ENCODE results near the gene WDFY3.

Gene WDFY3

GRCh38 chr4:84803720-84804119 lies 162.8 kb downstream of the WDFY3 start:
- Histone ChIP-seq H3K4me2 (ENCODE audit: low read length) (no peak overlapping the region), H2AFZ (ENCODE audit: low read length) (no peak overlapping the region), H3K9ac (ENCODE audit: low read length) (no peak overlapping the region), H3K79me2 (ENCODE audit: insufficient read depth, low read length) (no peaks in the 10 kb centered on the region), H3K9me2 (ENCODE audit: low read depth, low read length) (no peaks in the 10 kb centered on the region), H4K20me1 (ENCODE audit: insufficient read depth, low read length) (no peaks in the 10 kb centered on the region), H3K27me3 (ENCODE audit: insufficient read depth, low read length) (peaks cover 4% of the 10 kb centered on the region; the same call in 1 of the 2 replicates), H3K36me3 (ENCODE audit: insufficient read depth, low read length) (no peaks in the 10 kb centered on the region), H3K4me3 (ENCODE audit: low read depth, low read length, poor library complexity, severe bottlenecking) (no peak overlapping the region), H3K9me3 (ENCODE audit: low read length) (no peaks in the 10 kb centered on the region), H3F3A (ENCODE audit: insufficient read depth, low read length) (no peaks in the 10 kb centered on the region), H3K27ac (ENCODE audit: low read depth, low read length, poor library complexity, severe bottlenecking) (no peak overlapping the region), H3K4me1 (ENCODE audit: insufficient read depth, low read length, severe bottlenecking) (no peaks in the 10 kb centered on the region)
- TF ChIP-seq EZH2 (IDR thresholded peaks at IDR 0.05; ENCODE audit: borderline replicate concordance, low read length) (no peak), CTCF (IDR thresholded peaks at IDR 0.05; ENCODE audit: low read length) (no peak)

- Histone ChIP-seq H3K4me3 (ENCODE audit: low read depth, low read length, poor library complexity, severe bottlenecking) (no peak overlapping the region), H3K4me2 (ENCODE audit: low read length) (no peak overlapping the region), H3K27me3 (ENCODE audit: insufficient read depth, low read length) (peaks cover 4% of the 10 kb centered on the region; the same call in 1 of the 2 replicates), H3K27ac (ENCODE audit: low read depth, low read length, poor library complexity, severe bottlenecking) (no peak overlapping the region), H3F3A (ENCODE audit: insufficient read depth, low read length) (no peaks in the 10 kb centered on the region), H3K36me3 (ENCODE audit: insufficient read depth, low read length) (no peaks in the 10 kb centered on the region), H3K9me2 (ENCODE audit: low read depth, low read length) (no peaks in the 10 kb centered on the region), H3K4me1 (ENCODE audit: insufficient read depth, low read length, severe bottlenecking) (no peaks in the 10 kb centered on the region), H2AFZ (ENCODE audit: low read length) (no peak overlapping the region), H3K9me3 (ENCODE audit: low read length) (no peaks in the 10 kb centered on the region), H3K79me2 (ENCODE audit: insufficient read depth, low read length) (no peaks in the 10 kb centered on the region), H3K9ac (ENCODE audit: low read length) (no peak overlapping the region), H4K20me1 (ENCODE audit: insufficient read depth, low read length) (no peaks in the 10 kb centered on the region)
- TF ChIP-seq CTCF (IDR thresholded peaks at IDR 0.05; ENCODE audit: low read length) = no peak
- TF ChIP-seq EZH2 (IDR thresholded peaks at IDR 0.05; ENCODE audit: borderline replicate concordance, low read length) = no peak
Observed at GRCh38 chr4:84803116-84803515, 163.4 kb downstream of the WDFY3 start.

- Histone ChIP-seq H3K4me3 (ENCODE audit: low read depth, low read length, poor library complexity, severe bottlenecking) (no peak overlapping the region), H3K4me2 (ENCODE audit: low read length) (no peak overlapping the region), H3K4me1 (ENCODE audit: insufficient read depth, low read length, severe bottlenecking) (no peaks in the 10 kb centered on the region), H3K9me2 (ENCODE audit: low read depth, low read length) (no peaks in the 10 kb centered on the region), H3K27me3 (ENCODE audit: insufficient read depth, low read length) (peaks cover 4% of the 10 kb centered on the region; the same call in 1 of the 2 replicates), H3K36me3 (ENCODE audit: insufficient read depth, low read length) (no peaks in the 10 kb centered on the region), H3K9me3 (ENCODE audit: low read length) (no peaks in the 10 kb centered on the region), H3K79me2 (ENCODE audit: insufficient read depth, low read length) (no peaks in the 10 kb centered on the region), H3F3A (ENCODE audit: insufficient read depth, low read length) (no peaks in the 10 kb centered on the region), H3K27ac (ENCODE audit: low read depth, low read length, poor library complexity, severe bottlenecking) (no peak overlapping the region), H2AFZ (ENCODE audit: low read length) (no peak overlapping the region), H3K9ac (ENCODE audit: low read length) (no peak overlapping the region), H4K20me1 (ENCODE audit: insufficient read depth, low read length) (no peaks in the 10 kb centered on the region)
- TF ChIP-seq EZH2 (IDR thresholded peaks at IDR 0.05; ENCODE audit: borderline replicate concordance, low read length) (no peak), CTCF (IDR thresholded peaks at IDR 0.05; ENCODE audit: low read length) (no peak)
Observed at GRCh38 chr4:84800256-84800655, 166.2 kb downstream of the WDFY3 start.
